Pancreas (tissue), 10 donors: ENCODE measurements around the gene GSTT2. TPM values are rescaled to one million over a fixed set of nuclear protein-coding genes. Genes with fewer than 3 reads are reported as not detected.

Source experiments
- ATAC-seq, 4 donors: fragments of 200-7000 bp; cut with Tn5 transposase; one replicate each; pipeline versions ENCODE4 v1.8.0 to v1.9.1; 2020; ENCODE audit warnings: mild to moderate bottlenecking in 4 of 4, moderate library complexity in 4 of 4
- DNase-seq, 6 donors: peaks; one replicate each; pipeline ENCODE4 v3.0.0-alpha.2; 2020
- FAIRE-seq: peaks from 2 replicates; lab custom pipeline; 2012; peaks lifted over from hg19 to GRCh38; lab: Jason Lieb, UNC
- H3K27ac ChIP-seq, 4 donors: fragments of 200-600 bp; sonication (generic); 1 replicate in 3 of 4; 2 replicates in 1 of 4; pipeline versions ENCODE4 v1.5.0 to v1.8.0; 2020
- H3K27me3 ChIP-seq, 4 donors: fragments of 200-600 bp; one replicate each; pipeline ENCODE4 v1.8.0; 2021
- H3K36me3 ChIP-seq, 3 donors: fragments of 200-600 bp; sonication (generic) in 1 of 3; one replicate each; pipeline versions ENCODE4 v1.5.0 to v1.8.0; 2020 to 2021
- H3K4me1 ChIP-seq, 3 donors: fragments of 200-600 bp; one replicate each; pipeline ENCODE4 v1.8.0; 2021
- H3K4me3 ChIP-seq, 4 donors: fragments of 200-600 bp; sonication (generic) in 2 of 4; one replicate each; pipeline versions ENCODE4 v1.5.0 to v1.8.0; 2020 to 2021
- H3K9me3 ChIP-seq, 4 donors: fragments of 200-600 bp; one replicate each; pipeline ENCODE4 v1.8.0; 2021
- WGBS, 2 donors: extraction: QIAGEN DNeasy Blood & Tissue Kit; methylation state at CpG; one replicate each; pipeline ENCODE4 v1.1.7; 2013; 5-methylcytosine and 5-hydroxymethylcytosine counted together
- intact Hi-C, 3 donors: fragments of 100-400 bp; cut with DNase I; formaldehyde crosslinking; loops; one replicate each; pipeline versions ENCODE4 v1.11.1 to v1.14.2; 2022
- polyA plus RNA-seq, 2 donors: library from polyadenylated mRNA; stranded (reverse); fragments of 200-250 nt; gene quantifications; one replicate each; pipeline ENCODE4 v1.2.3, GENCODE V29; 2013
- total RNA-seq, 6 donors: library from RNA; stranded (reverse); fragmentation: NEBNext Ultra II Directional in 4 of 6; extraction: Animal tissue kit (Norgen Biotek cat#: 25700) in 4 of 6; gene quantifications; one replicate each; pipeline versions ENCODE4 v1.2.1 to v1.2.4, GENCODE V29; 2021 to 2023
- TF ChIP-seq, protein P1 (sequence below), 4 donors: fragments of 200-600 bp; sonication (generic) in 3 of 4; IDR thresholded peaks; one replicate each; pipeline versions ENCODE4 v1.5.0 to v1.8.0; 2021; ENCODE audit warnings: antibody characterized with exemption in 4 of 4
- donor health status: healthy with polysubstance abuse.
- donor health status: DM: no; HTN: no; CAD: no; lungs with moderate emphysema.
- donor health status: DM: no; HTN: no; CAD: no.
- donor health status: control.
- donor health status: control.
- donor health status: Bipolar disorder and iron deficiency.
- donor health status: DM: yes; HTN: yes; CAD: no.
- donor health status: DM: no; HTN: no; CAD: no.
- donor health status: DM: no; HTN: no; CAD: no.
- donor health status: DM: yes; HTN: yes; CAD: no.

The GSTT2 gene
- total and polyA plus RNA-seq, 8 donors: 0.54 to 1.5 (median 1.0) TPM; not detected in 3

DNA sequence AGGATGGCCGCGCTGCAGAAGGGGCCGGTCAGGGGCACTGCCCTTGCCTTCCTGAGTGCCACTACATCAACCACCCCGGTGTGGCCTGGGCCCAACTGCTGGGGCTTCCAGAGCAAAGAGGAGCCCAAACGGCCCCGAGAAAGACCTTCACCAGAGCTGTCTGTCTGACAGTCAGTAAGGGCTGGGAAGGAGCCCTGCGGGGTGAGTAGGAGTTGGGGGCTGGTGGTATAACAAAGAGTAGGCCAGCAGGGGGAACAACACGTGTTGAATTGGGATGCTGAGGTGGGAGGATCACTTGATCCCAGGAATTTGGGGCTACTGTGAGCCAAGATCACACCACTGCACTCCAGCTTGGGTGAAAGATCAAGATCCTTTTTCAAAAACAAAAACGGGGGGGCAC, 21.4 kb downstream of the GSTT2 start:
- FAIRE-seq: no peak
- TF ChIP-seq, protein P1, sequence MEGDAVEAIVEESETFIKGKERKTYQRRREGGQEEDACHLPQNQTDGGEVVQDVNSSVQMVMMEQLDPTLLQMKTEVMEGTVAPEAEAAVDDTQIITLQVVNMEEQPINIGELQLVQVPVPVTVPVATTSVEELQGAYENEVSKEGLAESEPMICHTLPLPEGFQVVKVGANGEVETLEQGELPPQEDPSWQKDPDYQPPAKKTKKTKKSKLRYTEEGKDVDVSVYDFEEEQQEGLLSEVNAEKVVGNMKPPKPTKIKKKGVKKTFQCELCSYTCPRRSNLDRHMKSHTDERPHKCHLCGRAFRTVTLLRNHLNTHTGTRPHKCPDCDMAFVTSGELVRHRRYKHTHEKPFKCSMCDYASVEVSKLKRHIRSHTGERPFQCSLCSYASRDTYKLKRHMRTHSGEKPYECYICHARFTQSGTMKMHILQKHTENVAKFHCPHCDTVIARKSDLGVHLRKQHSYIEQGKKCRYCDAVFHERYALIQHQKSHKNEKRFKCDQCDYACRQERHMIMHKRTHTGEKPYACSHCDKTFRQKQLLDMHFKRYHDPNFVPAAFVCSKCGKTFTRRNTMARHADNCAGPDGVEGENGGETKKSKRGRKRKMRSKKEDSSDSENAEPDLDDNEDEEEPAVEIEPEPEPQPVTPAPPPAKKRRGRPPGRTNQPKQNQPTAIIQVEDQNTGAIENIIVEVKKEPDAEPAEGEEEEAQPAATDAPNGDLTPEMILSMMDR (IDR thresholded peaks at IDR 0.05): no peak

DNA sequence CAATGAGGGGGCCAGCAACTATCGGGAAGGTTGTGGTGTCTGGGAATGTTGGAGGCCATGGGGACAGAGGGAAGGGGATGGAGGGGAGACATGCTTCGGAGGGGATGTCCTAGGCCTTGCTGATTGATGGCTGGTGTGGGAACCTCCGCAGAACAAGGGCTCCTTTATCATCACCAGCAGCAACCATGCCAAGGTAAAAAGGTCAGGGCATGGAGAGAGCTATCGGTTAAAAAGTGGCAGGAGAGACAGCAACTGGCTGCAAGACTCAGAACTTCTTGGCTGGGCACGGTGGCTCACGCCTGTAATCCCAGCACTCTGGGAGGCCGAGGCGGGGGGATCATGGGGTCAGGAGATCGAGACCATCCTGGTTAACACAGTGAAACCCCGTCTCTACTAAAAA, 22.3 kb downstream of the GSTT2 start:
- intact Hi-C loops: loop anchor here in 1 of 3 donors (10.0 kb wide), 1 partner anchor 173 kb away; no protein-coding TSS in a partner anchor
- 59 to 70% methylated on average over 10 of the region's 10 CpGs for WGBS, 2 donors

More for the DNA sequence above, 21.4 kb downstream of the GSTT2 start:
- Histone ChIP-seq H3K27ac (no peak overlapping the region), H3K36me3 (no peaks in the 10 kb centered on the region), H3K9me3 (no peaks in the 10 kb centered on the region), H3K4me3 (no peak overlapping the region), H3K27me3 (no peaks in the 10 kb centered on the region), H3K4me1 (no peaks in the 10 kb centered on the region)
- DNase-seq: no peak
- intact Hi-C loops: loop anchor here in 1 of 3 donors (10.0 kb wide), 1 partner anchor 173 kb away; no protein-coding TSS in a partner anchor
- ATAC-seq: no peak
- WGBS, 2 donors: 80 to 83% methylated on average over 9 of the region's 9 CpGs

DNA sequence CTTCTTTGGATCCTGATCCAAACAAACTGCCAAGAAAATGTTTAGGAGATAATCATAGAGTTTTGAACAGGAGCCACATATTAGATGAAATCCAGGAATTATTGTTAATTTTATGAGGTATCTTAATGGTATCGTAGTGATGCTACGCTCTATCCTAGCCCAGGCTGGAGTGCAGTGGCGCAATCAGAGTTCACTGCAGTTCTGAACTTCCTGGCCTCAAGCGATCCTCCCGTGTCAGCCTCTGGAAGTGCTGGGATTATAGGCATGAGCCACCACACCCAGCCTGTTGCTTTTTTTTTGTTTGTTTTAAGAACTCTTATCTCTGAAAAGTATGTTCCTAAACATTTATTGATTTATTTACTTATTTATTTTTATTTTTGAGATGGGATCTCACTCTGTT, 22.9 kb downstream of the GSTT2 start:
- ATAC-seq (no peak), FAIRE-seq (no peak), DNase-seq (no peak)
- Histone ChIP-seq H3K27ac (no peak overlapping the region), H3K27me3 (no peaks in the 10 kb centered on the region), H3K4me1 (no peaks in the 10 kb centered on the region), H3K36me3 (no peaks in the 10 kb centered on the region), H3K4me3 (no peak overlapping the region), H3K9me3 (no peaks in the 10 kb centered on the region)
- WGBS, 2 donors: 85% methylated on average over 5 of the region's 5 CpGs
- intact Hi-C loops: loop anchor here in 1 of 3 donors (10.0 kb wide), 1 partner anchor 172 kb away; no protein-coding TSS in a partner anchor
- TF ChIP-seq, protein P1 (IDR thresholded peaks at IDR 0.05): no peak

More for the DNA sequence above, 22.3 kb downstream of the GSTT2 start:
- ATAC-seq (no peak), DNase-seq (no peak), FAIRE-seq (no peak)
- Histone ChIP-seq H3K4me1 (no peaks in the 10 kb centered on the region), H3K27ac (no peak overlapping the region), H3K4me3 (no peak overlapping the region), H3K9me3 (no peaks in the 10 kb centered on the region), H3K27me3 (no peaks in the 10 kb centered on the region), H3K36me3 (no peaks in the 10 kb centered on the region)
- TF ChIP-seq, protein P1 (IDR thresholded peaks at IDR 0.05): no peak

DNA sequence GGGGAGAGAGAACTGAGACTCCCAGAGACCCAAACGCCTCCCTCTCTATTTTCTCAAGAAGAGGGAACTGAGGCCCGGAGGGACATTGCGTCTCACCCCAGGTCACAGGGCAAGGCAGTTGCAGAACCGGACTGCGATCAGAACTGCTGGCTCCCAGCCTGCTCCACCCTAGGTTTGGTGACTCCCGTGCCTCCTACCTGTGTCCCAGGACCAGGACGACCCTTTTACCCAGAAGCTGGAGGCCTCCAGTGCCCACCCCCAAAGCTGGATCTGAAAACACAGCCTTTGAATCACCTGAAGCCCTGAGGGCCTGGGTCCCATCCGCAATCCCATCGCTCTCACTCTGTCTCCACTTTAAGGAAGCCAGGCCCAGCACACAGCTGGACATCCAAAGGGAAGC, 24.0 kb downstream of the GSTT2 start:
- TF ChIP-seq, protein P1 (IDR thresholded peaks at IDR 0.05): no peak
- no peak for FAIRE-seq
- no peaks in the 10 kb centered on the region for H3K4me1 ChIP-seq
- no peaks in the 10 kb centered on the region for H3K9me3 ChIP-seq
- intact Hi-C loops: loop anchor here in 1 of 3 donors (10.0 kb wide), 1 partner anchor 171 kb away; no protein-coding TSS in a partner anchor
- H3K36me3 ChIP-seq: no peaks in the 10 kb centered on the region
- H3K4me3 ChIP-seq: no peak overlapping the region
- 79 to 85% methylated on average over 9 of the region's 9 CpGs for WGBS, 2 donors
- H3K27me3 ChIP-seq: no peaks in the 10 kb centered on the region
- ATAC-seq: no peak
- H3K27ac ChIP-seq: no peak overlapping the region
- no peak for DNase-seq

DNA sequence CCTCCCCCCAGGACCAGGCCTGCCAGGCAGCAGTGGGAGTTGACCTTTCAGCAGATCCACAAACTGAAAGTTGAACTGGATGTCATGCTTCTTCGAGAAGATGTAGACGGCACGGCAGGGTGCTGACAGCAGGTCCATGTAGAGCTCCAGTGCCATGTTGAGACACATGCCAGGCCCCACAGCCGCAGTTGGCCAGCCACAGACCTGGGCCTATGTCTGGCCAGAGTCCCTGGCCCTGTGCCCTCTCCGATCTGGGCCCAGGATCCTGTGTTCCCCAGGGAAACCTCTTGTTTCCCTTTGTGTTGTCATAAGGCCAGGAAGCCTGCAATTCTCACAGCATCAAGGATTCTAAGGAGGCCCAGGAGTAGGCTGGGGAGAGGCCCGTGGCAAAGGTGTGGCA, 25.3 kb downstream of the GSTT2 start, which contains the start of gene GSTT4:
TSS of gene GSTT4 (minus strand) at position 253 of the 400 bp plus-strand sequence. CDS start at position 156, 97 bp downstream.
- H3K9me3 ChIP-seq: no peaks in the 10 kb centered on the region
- peak in 3 of 4 donors; percentile 17 to 52 (median 26) for ATAC-seq
- peak in 1 of 6 donors; percentile 70 for DNase-seq
- no peak within 1 kb of the TSS for H3K4me3 ChIP-seq
- no peak for FAIRE-seq
- no peaks in the 10 kb centered on the region for H3K36me3 ChIP-seq
- WGBS, 2 donors: 71 to 76% methylated on average over 6 of the region's 6 CpGs
- intact Hi-C loops: loop anchor here in 1 of 3 donors (10.0 kb wide), 1 partner anchor 170 kb away; no protein-coding TSS in a partner anchor
- H3K27me3 ChIP-seq: no peaks in the 10 kb centered on the region
- TF ChIP-seq, protein P1 (IDR thresholded peaks at IDR 0.05): no peak
- H3K27ac ChIP-seq: no peak within 1 kb of the TSS
- no peaks in the 10 kb centered on the region for H3K4me1 ChIP-seq
